K562 (cell line): ENCODE data around the gene PAF1. TPM values are rescaled to one million over a fixed set of nuclear protein-coding genes. Genes with fewer than 3 reads are reported as not detected.

Experiments
- ATAC-seq: fragments of 200-7000 bp; cut with Tn5 transposase; 3 replicates; pipeline ENCODE4 v1.9.1; 2020; ENCODE audit warnings: moderate library complexity
- BruUV-seq: library from RNA; stranded (reverse); fragments of 400-500 nt; replicated peaks from 2 replicates; lab custom pipeline; 2021; lab: Mats Ljungman, UMichigan
- CTCF ChIA-PET: fragments of 300-600 bp; formaldehyde crosslinking; extraction: SDS; loops from one replicate; lab custom pipeline; 2021; ENCODE audit warnings: low intra/inter-chr PET ratio; lab: Yijun Ruan, JAX
- POLR2A ChIA-PET: fragments of 300-600, 350-650 bp; sonication (Branson Sonifier 250); formaldehyde crosslinking; extraction: SDS; loops from one replicate; lab custom pipeline; 2021; ENCODE audit warnings: antibody characterized with exemption, inconsistent platforms; lab: Yijun Ruan, JAX
- DNase-seq, 4 experiments: peaks; one replicate each; pipeline versions ENCODE4 v3.0.0 to v3.0.0-alpha.2; 2011 to 2018; ENCODE audit warnings: low spot score in 3 of 4, mixed read lengths in 3 of 4; ENCODE audit errors: extremely low read depth in 1 of 4
- FAIRE-seq: peaks from 2 replicates; lab custom pipeline; 2011; peaks lifted over from hg19 to GRCh38; lab: Jason Lieb, UNC
- H2AFZ ChIP-seq: 2 replicates; pipeline ENCODE4 v1.6.0; 2011; ENCODE audit warnings: low read depth, low read length, control low read depth, inconsistent platforms
- H3K27ac ChIP-seq: fragments of 200-600 bp; 3 replicates; pipeline ENCODE4 v1.8.0; 2011; ENCODE audit warnings: low read depth, mild to moderate bottlenecking, control low read depth, inconsistent platforms, low read length, moderate library complexity, mixed read lengths; ENCODE audit errors: extremely low read depth
- H3K27me3 ChIP-seq, 2 experiments: fragments of 300-600 bp in 1 of 2; 2 replicates in 1 of 2; 3 replicates in 1 of 2; pipeline versions ENCODE4 v1.6.0 to v1.8.0; 2011; ENCODE audit warnings: inconsistent platforms in 2 of 2, low read length in 2 of 2, mild to moderate bottlenecking in 1 of 2, mixed read lengths in 1 of 2, moderate library complexity in 1 of 2; ENCODE audit not compliant: control insufficient read depth in 2 of 2, insufficient read depth in 2 of 2
- H3K36me3 ChIP-seq: fragments of 300-600 bp; 3 replicates; pipeline ENCODE4 v1.8.0; 2011; ENCODE audit warnings: mild to moderate bottlenecking, low read length, inconsistent platforms; ENCODE audit not compliant: control insufficient read depth, insufficient read depth
- H3K4me1 ChIP-seq, 2 experiments: fragments of 200-600 bp in 1 of 2; replicated peaks in 1 of 2; 2 replicates in 1 of 2; 3 replicates in 1 of 2; pipeline versions ENCODE4 v1.5.1 to v1.8.0; 2011; ENCODE audit warnings: inconsistent platforms in 2 of 2, low read length in 2 of 2, mild to moderate bottlenecking in 1 of 2, mixed read lengths in 1 of 2, moderate library complexity in 1 of 2; ENCODE audit not compliant: control insufficient read depth in 2 of 2, insufficient read depth in 2 of 2
- H3K4me2 ChIP-seq: 2 replicates; pipeline ENCODE4 v1.6.1; 2011; ENCODE audit warnings: low read length, control low read depth, inconsistent platforms, mixed read lengths; ENCODE audit not compliant: insufficient read depth
- H3K4me3 ChIP-seq: fragments of 200-600 bp; sonication (generic), shearing (Covaris generic); 2 replicates; pipeline ENCODE4 v1.5.1; 2016; ENCODE audit warnings: control low read depth, inconsistent platforms
- H3K79me2 ChIP-seq: fragments of 200-600 bp; 3 replicates; pipeline ENCODE4 v1.8.0; 2011; ENCODE audit warnings: low read length, inconsistent platforms; ENCODE audit not compliant: control insufficient read depth, insufficient read depth
- H3K9ac ChIP-seq, 2 experiments: 2 replicates each; pipeline versions ENCODE4 v1.6.0 to v1.6.1; 2011; ENCODE audit warnings: low read depth in 2 of 2, low read length in 2 of 2, control low read depth in 1 of 2, inconsistent platforms in 1 of 2, mild to moderate bottlenecking in 1 of 2, mixed read lengths in 1 of 2; ENCODE audit not compliant: insufficient read depth in 1 of 2
- H3K9me1 ChIP-seq: one replicate; pipeline ENCODE4 v1.6.0; 2011; ENCODE audit warnings: inconsistent platforms, mild to moderate bottlenecking, low read length, moderate library complexity; ENCODE audit not compliant: control insufficient read depth, insufficient read depth
- H3K9me3 ChIP-seq: replicated peaks from 2 replicates; pipeline ENCODE4 v1.5.1; 2011; ENCODE audit warnings: low read depth, low read length, inconsistent platforms; ENCODE audit not compliant: control insufficient read depth, insufficient read depth
- H4K20me1 ChIP-seq: replicated peaks from 2 replicates; pipeline ENCODE4 v1.6.1; 2011; ENCODE audit warnings: low read length, inconsistent platforms, mixed read lengths; ENCODE audit not compliant: control insufficient read depth, insufficient read depth
- CREB3L1 ChIP-seq: fragments of 450-650 bp; IDR thresholded peaks from 2 replicates; pipeline ENCODE4 v1.6.1; 2014; ENCODE audit warnings: low read depth, mild to moderate bottlenecking, moderate library complexity, borderline replicate concordance
- EGR1 ChIP-seq: fragments of 450-650 bp; conservative IDR thresholded peaks from 2 replicates; pipeline ENCODE4 v1.6.1; 2017; ENCODE audit warnings: mild to moderate bottlenecking
- GTF2B ChIP-seq: IDR thresholded peaks from 2 replicates; pipeline ENCODE4 v1.6.1; 2011; ENCODE audit not compliant: insufficient read length; ENCODE audit errors: extremely low read depth
- GTF2F1 ChIP-seq: IDR thresholded peaks from 2 replicates; pipeline ENCODE4 v1.6.1; 2011; ENCODE audit warnings: low read depth, low read length, improper control_type of control experiment
- HDAC6 ChIP-seq: IDR thresholded peaks from 2 replicates; pipeline ENCODE4 v1.6.1; 2012; ENCODE audit warnings: low read depth, mild to moderate bottlenecking, control low read depth, inconsistent platforms, low read length, moderate library complexity
- MLLT1 ChIP-seq, 2 experiments: fragments of 450-650 bp; IDR thresholded peaks; 2 replicates each; pipeline ENCODE4 v1.6.1; 2016
- PRMT5 ChIP-seq: sonication (generic); formaldehyde crosslinking; IDR thresholded peaks from 2 replicates; pipeline ENCODE4 v1.5.0; 2020; ENCODE audit warnings: missing genetic modification reagents
- SNRNP70 ChIP-seq: fragments of 200-400 bp; formaldehyde crosslinking; optimal IDR thresholded peaks from 2 replicates; pipeline ENCODE3; 2017; ENCODE audit warnings: low read depth, low read length
- TAF1 ChIP-seq: IDR thresholded peaks from 2 replicates; pipeline ENCODE4 v1.6.1; 2011; ENCODE audit warnings: mild to moderate bottlenecking, low read length, moderate library complexity; ENCODE audit not compliant: insufficient read depth, control insufficient read depth, severe bottlenecking; ENCODE audit errors: extremely low read depth
- ZFX ChIP-seq: sonication (generic); formaldehyde crosslinking; IDR thresholded peaks from 2 replicates; pipeline ENCODE4 v1.8.0; 2022; ENCODE audit warnings: mild to moderate bottlenecking, missing genetic modification reagents, moderate library complexity
- ZNF174 ChIP-seq: fragments of 250-450 bp; sonication (Bioruptor Pico); IDR thresholded peaks from 2 replicates; pipeline ENCODE4 v1.4.0; 2020; ENCODE audit warnings: mild to moderate bottlenecking
- ZNF398 ChIP-seq: fragments of 250-450 bp; sonication (Bioruptor Pico); IDR thresholded peaks from 2 replicates; pipeline ENCODE4 v1.8.0; 2021; ENCODE audit warnings: moderate library complexity, mild to moderate bottlenecking, inconsistent platforms
- ZNF436 ChIP-seq: fragments of 250-450, 450-650 bp; sonication (Bioruptor Pico); formaldehyde crosslinking; IDR thresholded peaks from 2 replicates; pipeline ENCODE4 v1.7.0; 2020; ENCODE audit warnings: mild to moderate bottlenecking
- ZNF449 ChIP-seq: fragments of 250-450 bp; sonication (Bioruptor Pico); IDR thresholded peaks from 2 replicates; pipeline ENCODE4 v1.8.0; 2022; ENCODE audit warnings: moderate library complexity, mild to moderate bottlenecking, inconsistent platforms
- ZNF785 ChIP-seq: fragments of 250-450 bp; sonication (Bioruptor Pico); IDR thresholded peaks from 2 replicates; pipeline ENCODE4 v1.4.0; 2020; ENCODE audit warnings: mild to moderate bottlenecking
- WGBS: fragments of 100-300 bp; shearing (Covaris generic); methylation state at CpG from one replicate; pipeline ENCODE4 v1.1.6; 2016; ENCODE audit warnings: low coverage, mixed read lengths; ENCODE audit not compliant: insufficient coverage; ENCODE audit errors: missing lambda C conversion rate; 5-methylcytosine and 5-hydroxymethylcytosine counted together
- in situ Hi-C: fragments of 300-500 bp; cut with MboI; formaldehyde crosslinking; loops from 4 replicates; pipeline ENCODE4 v1.15.0; 2018; ENCODE audit warnings: inconsistent platforms, mixed read lengths
- intact Hi-C: fragments of 100-400 bp; cut with micrococcal nuclease; formaldehyde crosslinking; loops from 2 replicates; pipeline ENCODE4 v1.14.2; 2022
- polyA plus RNA-seq, 8 experiments: library from polyadenylated mRNA; depleted of rRNA in 4 of 8; stranded (reverse) in 5 of 8; unstranded in 3 of 8; fragments of >200 nt; fragmentation: Nextera tagmentation in 2 of 8; fragmentation: Illumina TruSeq in 1 of 8; extraction: Ambion mirVana in 2 of 8; extraction: Trizol in 1 of 8; gene quantifications; 2 replicates each; pipeline versions ENCODE4 v1.2.1 to v1.2.3, GENCODE V29; 2011 to 2014; ENCODE audit warnings: inconsistent platforms in 1 of 8, missing spikeins in 1 of 8
- total RNA-seq, 7 experiments: library from RNA; depleted of rRNA in 6 of 7; stranded (reverse); fragments of >200 nt in 6 of 7; fragmentation: Illumina TruSeq in 2 of 7; extraction: Trizol in 2 of 7; gene quantifications; 2 replicates each; pipeline versions ENCODE4 v1.2.1 to v1.2.3, GENCODE V29; 2011 to 2021; ENCODE audit warnings: low replicate concordance in 1 of 7

Gene PAF1
- total and polyA plus RNA-seq, 9 of the 15 experiments (the other 6 are each of a cell fraction or from before 2014, with no cell fraction given) = 1.5 to 45.0 (median 33.8) TPM

GRCh38 chr19:39411832-39412099 lies 20.9 kb upstream of the PAF1 start:
- no peaks in the 10 kb centered on the region for H3K27me3 ChIP-seq
- ChIA-PET CTCF (interaction anchor here (0.6 to 3.7 kb wide), 8 partner anchors 10 to 482 kb away, joined by 3 to 74 read pairs (median 7); no protein-coding TSS in a partner anchor), POLR2A (interaction anchor here (0.8 to 1.4 kb wide), 4 partner anchors 10 to 24 kb away, joined by 3 to 8 read pairs (median 4); partner anchors contain the start of genes MED29, PAF1 and RPS16)
- peaks cover 22% of the 10 kb centered on the region; the same call in 2 of the 3 replicates for H3K36me3 ChIP-seq
- intact Hi-C loops (loop anchor here (1.0 to 5.0 kb wide), 5 partner anchors 14 to 289 kb away; partner anchors contain the start of gene SAMD4B), in situ Hi-C loops (no loop called here)
- ATAC-seq = peak; percentile 45
- WGBS = 0% methylated on average over 7 of the region's 7 CpGs
- peak overlapping the region; percentile 71 for H3K4me3 ChIP-seq
- no peaks in the 10 kb centered on the region for H3K9me3 ChIP-seq
- peak overlapping the region; percentile 21 to 69; a peak in 3 of 4 replicates for H3K9ac ChIP-seq
- H3K79me2 ChIP-seq = peaks cover 61% of the 10 kb centered on the region
- H3K27ac ChIP-seq = peak overlapping the region; percentile 98
- no peak for FAIRE-seq
- no TSS peak for BruUV-seq
- DNase-seq = peak; percentile 45 to 94 (median 62)
- peaks cover 39 to 75% of the 10 kb centered on the region in 2 experiments for H3K4me1 ChIP-seq
- no peaks in the 10 kb centered on the region for H3K9me1 ChIP-seq
- peak overlapping the region; percentile 52 for H2AFZ ChIP-seq
- peaks cover 4% of the 10 kb centered on the region; the same call in 1 of the 2 replicates for H4K20me1 ChIP-seq
- peak overlapping the region; percentile 70 for H3K4me2 ChIP-seq
- no peak for TF ChIP-seq GTF2B
- TF ChIP-seq MLLT1 (IDR thresholded peaks at IDR 0.05) = 0 out of 4 replicates have a peak, but pooled peaks of 1 of the 2 experiments have one; percentile 70
- TF ChIP-seq SNRNP70 = no peak
- TF ChIP-seq TAF1 = no peak
- TF ChIP-seq EGR1 = no peak
- TF ChIP-seq ZNF785 = no peak
- TF ChIP-seq PRMT5 (CRISPR knock-in tag) = no peak
- 0 out of 2 replicates have a peak, but pooled peaks have one; percentile 11 for TF ChIP-seq ZNF449
- no peak for TF ChIP-seq HDAC6
- no peak for TF ChIP-seq ZNF174
- TF ChIP-seq GTF2F1 = no peak
- no peak for TF ChIP-seq ZNF398 (CRISPR knock-in tag)
- TF ChIP-seq CREB3L1 = no peak
- TF ChIP-seq ZFX (CRISPR knock-in tag) = no peak
- TF ChIP-seq ZNF436 (CRISPR knock-in tag) = no peak
